ENCODE results near the gene ELAVL2.

The ELAVL2 gene

GRCh38 chr9:23698161-23698560, 127.9 kb downstream of the ELAVL2 start:
- TF ChIP-seq POLR2AphosphoS5 (IDR thresholded peaks at IDR 0.05; ENCODE audit: low read depth) (no peak), GABPA (IDR thresholded peaks at IDR 0.05; ENCODE audit: low read depth) (no peak), REST (IDR thresholded peaks at IDR 0.05; ENCODE audit: insufficient replicate concordance, low read depth) (no peak), CTCF (IDR thresholded peaks at IDR 0.05; ENCODE audit: insufficient read depth, low read length) (no peak), SPI1 (IDR thresholded peaks at IDR 0.05; ENCODE audit: borderline replicate concordance, low read depth) (no peak)
- H3K27ac ChIP-seq (replicated peaks) = no peak overlapping the region

GRCh38 chr9:23695572-23695971, 130.5 kb downstream of the ELAVL2 start:
- TF ChIP-seq GABPA (IDR thresholded peaks at IDR 0.05; ENCODE audit: low read depth) (no peak), CTCF (IDR thresholded peaks at IDR 0.05; ENCODE audit: insufficient read depth, low read length) (no peak), SPI1 (IDR thresholded peaks at IDR 0.05; ENCODE audit: borderline replicate concordance, low read depth) (no peak), REST (IDR thresholded peaks at IDR 0.05; ENCODE audit: insufficient replicate concordance, low read depth) (no peak), POLR2AphosphoS5 (IDR thresholded peaks at IDR 0.05; ENCODE audit: low read depth) (no peak)
- H3K27me3 ChIP-seq (ENCODE audit: insufficient read depth, poor library complexity, severe bottlenecking) = no peaks in the 10 kb centered on the region
- no peak overlapping the region for H3K4me3 ChIP-seq (replicated peaks; ENCODE audit: insufficient read depth, low read length)
- DNase-seq (ENCODE audit: low read depth in 1 of 2, low spot score in 1 of 2) = no peak
- H3K27ac ChIP-seq (replicated peaks) = no peak overlapping the region

More at GRCh38 chr9:23698161-23698560, 127.9 kb downstream of the ELAVL2 start:
- no peak for DNase-seq (ENCODE audit: low read depth in 1 of 2, low spot score in 1 of 2)
- Histone ChIP-seq H3K27me3 (ENCODE audit: insufficient read depth, poor library complexity, severe bottlenecking) (no peaks in the 10 kb centered on the region), H3K4me3 (replicated peaks; ENCODE audit: insufficient read depth, low read length) (no peak overlapping the region)

GRCh38 chr9:23693374-23693773, 132.7 kb downstream of the ELAVL2 start:
- H3K27me3 ChIP-seq (ENCODE audit: insufficient read depth, poor library complexity, severe bottlenecking) = no peaks in the 10 kb centered on the region
- no peak for DNase-seq (ENCODE audit: low read depth in 1 of 2, low spot score in 1 of 2)
- no peak overlapping the region for H3K4me3 ChIP-seq (replicated peaks; ENCODE audit: insufficient read depth, low read length)
- TF ChIP-seq CTCF (IDR thresholded peaks at IDR 0.05; ENCODE audit: insufficient read depth, low read length) (no peak), SPI1 (IDR thresholded peaks at IDR 0.05; ENCODE audit: borderline replicate concordance, low read depth) (no peak), POLR2AphosphoS5 (IDR thresholded peaks at IDR 0.05; ENCODE audit: low read depth) (no peak), REST (IDR thresholded peaks at IDR 0.05; ENCODE audit: insufficient replicate concordance, low read depth) (no peak), GABPA (IDR thresholded peaks at IDR 0.05; ENCODE audit: low read depth) (no peak)
- no peak overlapping the region for H3K27ac ChIP-seq (replicated peaks)

All from HL-60 (cell line).